ENCODE data around the gene FABP7. TPM values are rescaled to one million over a fixed set of nuclear protein-coding genes. Genes with fewer than 3 reads are reported as not detected.

The FABP7 gene
- total RNA-seq, 1 donor from 2014 or later = 256 TPM

- Mint-ChIP-seq H3K9me3 (no peaks in the 10 kb centered on the region), H3K4me3 (no peak overlapping the region), H3K36me3 (ENCODE audit: low read depth) (peaks cover 14% of the 10 kb centered on the region), H3K4me1 (peaks cover 4% of the 10 kb centered on the region), H3K27me3 (ENCODE audit: low read depth) (no peaks in the 10 kb centered on the region), H3K27ac (ENCODE audit: unreplicated experiment) (no peak overlapping the region)
- no peak for DNase-seq (ENCODE audit: low read depth, low spot score)
- no peak for TF ChIP-seq CTCF (conservative IDR thresholded peaks at IDR 0.05)
Observed at GRCh38 chr6:122809691-122810090, 30.2 kb downstream of the FABP7 start.

- Mint-ChIP-seq H3K27me3 (ENCODE audit: low read depth) (no peaks in the 10 kb centered on the region), H3K4me3 (no peak overlapping the region), H3K36me3 (ENCODE audit: low read depth) (peaks cover 14% of the 10 kb centered on the region), H3K27ac (ENCODE audit: unreplicated experiment) (no peak overlapping the region), H3K4me1 (peaks cover 4% of the 10 kb centered on the region), H3K9me3 (no peaks in the 10 kb centered on the region)
- no peak for DNase-seq (ENCODE audit: low read depth, low spot score)
- no peak for TF ChIP-seq CTCF (conservative IDR thresholded peaks at IDR 0.05)
Observed at GRCh38 chr6:122810189-122810588, 30.7 kb downstream of the FABP7 start.

- no peaks in the 10 kb centered on the region for H3K9me3 Mint-ChIP-seq
- no peak overlapping the region for H3K27ac Mint-ChIP-seq (ENCODE audit: unreplicated experiment)
- no peak for TF ChIP-seq CTCF (conservative IDR thresholded peaks at IDR 0.05)
- no peak overlapping the region for H3K4me3 Mint-ChIP-seq
- peaks cover 15% of the 10 kb centered on the region for H3K36me3 Mint-ChIP-seq (ENCODE audit: low read depth)
- H3K27me3 Mint-ChIP-seq (ENCODE audit: low read depth) = no peaks in the 10 kb centered on the region
- peaks cover 30% of the 10 kb centered on the region for H3K4me1 Mint-ChIP-seq
- no peak for DNase-seq (ENCODE audit: low read depth, low spot score)
Observed at GRCh38 chr6:122817358-122817757, 37.8 kb downstream of the FABP7 start.

GRCh38 chr6:122817766-122818165, 38.2 kb downstream of the FABP7 start:
- no peaks in the 10 kb centered on the region for H3K9me3 Mint-ChIP-seq
- DNase-seq (ENCODE audit: low read depth, low spot score) = no peak
- H3K4me1 Mint-ChIP-seq = peaks cover 31% of the 10 kb centered on the region
- no peak overlapping the region for H3K4me3 Mint-ChIP-seq
- TF ChIP-seq CTCF (conservative IDR thresholded peaks at IDR 0.05) = no peak
- H3K36me3 Mint-ChIP-seq (ENCODE audit: low read depth) = peaks cover 12% of the 10 kb centered on the region
- no peaks in the 10 kb centered on the region for H3K27me3 Mint-ChIP-seq (ENCODE audit: low read depth)
- H3K27ac Mint-ChIP-seq (ENCODE audit: unreplicated experiment) = no peak overlapping the region

- DNase-seq (ENCODE audit: low read depth, low spot score) = no peak
- no peak for TF ChIP-seq CTCF (conservative IDR thresholded peaks at IDR 0.05)
- Mint-ChIP-seq H3K27me3 (ENCODE audit: low read depth) (no peaks in the 10 kb centered on the region), H3K36me3 (ENCODE audit: low read depth) (peaks cover 11% of the 10 kb centered on the region), H3K4me1 (peaks cover 42% of the 10 kb centered on the region), H3K4me3 (no peak overlapping the region), H3K27ac (ENCODE audit: unreplicated experiment) (no peak overlapping the region), H3K9me3 (no peaks in the 10 kb centered on the region)
Observed at GRCh38 chr6:122818866-122819265, 39.4 kb downstream of the FABP7 start.

GRCh38 chr6:122821095-122821494, 41.6 kb downstream of the FABP7 start:
- Mint-ChIP-seq H3K4me1 (peaks cover 53% of the 10 kb centered on the region), H3K36me3 (ENCODE audit: low read depth) (peaks cover 13% of the 10 kb centered on the region), H3K4me3 (no peak overlapping the region), H3K27ac (ENCODE audit: unreplicated experiment) (no peak overlapping the region), H3K9me3 (no peaks in the 10 kb centered on the region), H3K27me3 (ENCODE audit: low read depth) (no peaks in the 10 kb centered on the region)
- no peak for TF ChIP-seq CTCF (conservative IDR thresholded peaks at IDR 0.05)
- no peak for DNase-seq (ENCODE audit: low read depth, low spot score)

Measured in neural crest cell (in vitro differentiated cells).